Measurements from ENCODE around the gene GFOD1.
"Not testable (repeated sequence)": the region's sequence is repeated elsewhere in the genome, so short reads cannot be mapped to it uniquely, and the experiment has no call there.

GFOD1 gene

DNA sequence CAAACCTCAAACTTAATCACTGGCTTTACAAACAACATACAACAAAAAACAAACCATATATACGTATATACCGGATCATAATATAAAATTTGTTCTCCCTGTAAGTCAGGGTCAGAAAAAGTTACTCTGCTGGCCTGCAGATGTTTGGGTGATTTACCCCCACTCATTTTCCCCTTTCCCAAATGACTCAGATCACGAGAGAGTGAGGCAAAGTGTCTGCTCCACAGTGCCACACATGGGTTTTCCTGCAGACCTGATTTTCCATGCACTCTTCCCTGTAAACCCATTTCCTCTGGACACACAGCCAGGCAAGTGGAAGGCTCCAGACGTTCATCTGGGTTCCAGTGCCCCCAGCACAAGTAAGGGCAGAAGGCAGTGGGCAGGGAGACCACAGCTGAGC lies 23.5 kb downstream of the GFOD1 start:
- H3K27me3 Mint-ChIP-seq = no peaks in the 10 kb centered on the region
- H3K9me3 Mint-ChIP-seq = no peaks in the 10 kb centered on the region
- H3K27ac Mint-ChIP-seq = no peak overlapping the region
- H3K4me3 Mint-ChIP-seq = no peak overlapping the region
- H3K36me3 Mint-ChIP-seq = no peaks in the 10 kb centered on the region
- peaks cover 62% of the 10 kb centered on the region for H3K4me1 Mint-ChIP-seq

DNA sequence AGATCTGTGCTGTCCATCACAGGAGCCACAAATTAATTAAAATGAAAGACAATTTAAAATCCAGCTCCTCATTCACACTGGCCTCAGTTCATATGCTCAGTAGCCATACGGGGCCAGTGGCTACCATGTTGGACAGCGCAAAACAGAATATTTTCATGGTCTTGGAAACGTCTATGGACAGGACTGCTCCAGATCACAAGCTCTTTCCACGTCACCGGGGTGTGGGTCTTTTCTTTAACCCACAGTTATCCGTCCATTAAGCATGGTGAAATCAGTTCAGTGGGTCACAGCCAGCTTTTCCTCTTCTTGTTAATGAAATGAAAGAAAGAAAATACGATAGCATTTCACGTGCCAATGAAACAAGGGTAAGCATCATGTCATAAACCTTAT lies 24.1 kb downstream of the GFOD1 start:
- H3K27me3 Mint-ChIP-seq = no peaks in the 10 kb centered on the region
- no peak overlapping the region for H3K4me3 Mint-ChIP-seq
- H3K4me1 Mint-ChIP-seq = peaks cover 67% of the 10 kb centered on the region
- no peaks in the 10 kb centered on the region for H3K9me3 Mint-ChIP-seq
- no peak overlapping the region for H3K27ac Mint-ChIP-seq
- H3K36me3 Mint-ChIP-seq = no peaks in the 10 kb centered on the region

DNA sequence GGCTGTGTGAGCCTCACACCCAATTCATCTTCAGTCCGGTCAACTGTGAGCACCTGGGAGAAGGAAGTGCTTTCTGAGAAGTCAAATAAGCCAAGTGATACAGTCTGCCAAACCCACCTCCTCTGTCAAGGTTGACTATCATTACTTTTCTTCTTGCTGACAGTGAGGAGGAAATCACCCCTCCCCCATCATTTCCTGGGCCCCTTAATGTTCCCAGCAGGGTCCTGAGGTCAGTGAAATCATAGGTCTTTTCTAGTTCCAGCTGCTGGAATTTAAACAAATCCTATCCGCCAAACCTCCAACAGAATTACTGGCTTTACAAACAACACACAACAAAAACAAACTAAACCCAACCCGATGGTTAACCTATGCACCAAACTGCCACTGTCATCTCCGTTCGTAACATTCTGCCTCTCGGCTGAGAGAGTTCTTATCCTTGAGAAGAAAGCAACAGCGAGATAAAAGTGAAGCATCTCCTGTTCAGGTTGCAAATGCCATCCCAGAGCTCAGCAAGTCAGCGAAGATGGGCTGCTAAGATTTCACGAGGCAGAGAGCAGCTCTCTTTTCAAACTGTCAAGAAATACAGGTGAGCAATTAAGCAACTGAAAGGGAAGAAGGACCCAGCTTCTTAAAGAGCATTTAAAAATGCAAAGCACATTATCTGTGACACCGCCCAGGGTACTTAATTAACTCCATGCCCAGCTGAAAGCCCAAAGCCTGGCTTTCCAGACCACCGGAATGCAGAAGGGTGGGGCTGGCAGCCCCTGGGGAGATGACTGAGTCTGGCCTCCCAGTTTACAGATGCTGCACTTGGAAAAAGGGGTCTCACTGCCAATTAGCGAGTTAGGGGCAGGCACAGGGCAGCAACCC lies 24.7 kb downstream of the GFOD1 start:
- Mint-ChIP-seq H3K9me3 (no peaks in the 10 kb centered on the region), H3K27me3 (no peaks in the 10 kb centered on the region), H3K4me3 (peak overlapping the region; percentile 64), H3K4me1 (peaks cover 71% of the 10 kb centered on the region), H3K27ac (peak overlapping the region; percentile 77), H3K36me3 (no peaks in the 10 kb centered on the region)

DNA sequence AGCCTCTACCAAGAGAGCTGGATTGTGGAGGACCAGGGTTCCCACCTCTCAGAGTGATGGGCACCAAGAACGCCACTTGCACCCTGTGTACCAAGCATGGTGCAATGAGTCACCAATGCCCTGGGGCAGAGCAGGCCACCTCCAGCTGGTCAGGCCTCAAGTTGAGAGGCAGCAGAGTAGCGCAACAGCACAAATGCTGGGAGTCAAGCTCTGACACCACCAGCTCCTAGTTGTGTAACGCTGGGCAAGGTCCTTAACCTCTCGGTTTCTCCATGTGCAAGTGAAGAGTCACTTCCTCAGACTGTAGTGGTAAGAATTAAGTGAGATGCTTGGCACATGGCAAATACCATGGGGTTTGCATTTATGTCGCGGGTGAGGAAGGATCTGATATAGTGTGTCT lies 25.6 kb downstream of the GFOD1 start:
- Mint-ChIP-seq H3K4me1 (peaks cover 73% of the 10 kb centered on the region), H3K27ac (no peak overlapping the region)

DNA sequence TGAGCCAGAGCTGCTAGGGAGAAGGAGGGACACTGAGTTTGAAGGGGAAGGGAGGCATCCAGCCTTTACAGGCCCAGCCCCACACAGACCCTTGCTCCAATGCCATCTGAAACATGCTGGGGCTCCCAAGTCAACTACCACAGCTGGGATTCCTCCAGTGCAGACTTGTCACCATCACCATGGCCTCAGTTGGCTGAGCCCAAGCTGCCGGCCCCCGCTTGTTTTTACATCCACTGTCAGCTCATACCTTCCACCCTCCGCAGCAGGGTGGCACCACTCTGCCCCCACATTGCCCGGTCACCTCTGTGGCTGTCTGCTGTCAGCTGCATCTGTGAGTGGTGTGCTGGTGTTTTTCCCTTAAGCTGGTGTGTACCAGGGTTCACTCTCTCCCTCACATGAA lies 26.1 kb downstream of the GFOD1 start:
- Mint-ChIP-seq H3K4me1 (peaks cover 73% of the 10 kb centered on the region), H3K36me3 (no peaks in the 10 kb centered on the region)

More for the DNA sequence above, 25.6 kb downstream of the GFOD1 start:
- H3K4me3 Mint-ChIP-seq = no peak overlapping the region
- no peaks in the 10 kb centered on the region for H3K9me3 Mint-ChIP-seq
- H3K27me3 Mint-ChIP-seq = no peaks in the 10 kb centered on the region
- no peaks in the 10 kb centered on the region for H3K36me3 Mint-ChIP-seq

DNA sequence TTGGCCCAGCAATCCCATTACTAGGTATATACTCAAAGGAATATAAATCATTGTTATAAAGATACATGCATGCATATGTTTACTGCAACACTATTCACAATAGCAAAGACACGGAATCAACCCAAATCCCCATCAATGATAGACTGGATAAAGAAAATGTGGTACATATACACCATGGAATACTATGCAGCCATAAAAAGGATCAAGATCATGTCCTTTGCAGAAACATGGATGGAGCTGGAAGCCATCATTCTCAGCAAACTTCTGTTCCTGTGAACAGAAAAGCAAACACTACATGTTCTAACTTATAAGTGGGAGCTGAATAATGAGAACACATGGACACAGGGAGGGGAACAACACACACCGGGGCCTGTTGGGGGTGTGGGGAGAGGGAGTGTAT lies 27.1 kb downstream of the GFOD1 start:
- not testable (repeated sequence) for H3K27me3 Mint-ChIP-seq, H3K9me3 Mint-ChIP-seq, H3K27ac Mint-ChIP-seq, H3K36me3 Mint-ChIP-seq, H3K4me3 Mint-ChIP-seq
- H3K4me1 Mint-ChIP-seq = peaks cover 71% of the 10 kb centered on the region

More for the DNA sequence above, 26.1 kb downstream of the GFOD1 start:
- Mint-ChIP-seq H3K9me3 (no peaks in the 10 kb centered on the region), H3K27me3 (no peaks in the 10 kb centered on the region), H3K27ac (no peak overlapping the region), H3K4me3 (no peak overlapping the region)

DNA sequence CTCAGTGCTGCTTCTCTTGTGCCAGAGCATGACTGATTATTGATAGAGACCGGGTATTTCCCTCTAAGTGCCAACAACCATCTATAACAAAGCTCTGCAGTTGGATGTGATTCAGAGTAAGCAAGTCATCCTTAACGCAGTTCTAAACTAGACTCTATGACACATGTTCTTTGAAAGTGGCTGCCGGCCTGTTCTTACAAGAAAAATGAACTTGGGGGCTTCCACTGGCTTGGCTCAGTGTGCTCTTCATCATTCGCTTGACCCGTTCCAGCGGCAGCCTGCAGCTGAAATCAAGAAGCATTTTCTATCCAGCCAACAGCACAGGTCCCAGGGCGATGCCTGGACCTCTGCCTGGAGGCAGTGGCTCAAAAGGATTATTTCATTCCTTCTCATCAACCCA lies 29.8 kb downstream of the GFOD1 start:
- peak overlapping the region; percentile 35 for H3K27ac Mint-ChIP-seq
- H3K36me3 Mint-ChIP-seq = no peaks in the 10 kb centered on the region
- H3K4me3 Mint-ChIP-seq = no peak overlapping the region
- peaks cover 81% of the 10 kb centered on the region for H3K4me1 Mint-ChIP-seq
- no peaks in the 10 kb centered on the region for H3K9me3 Mint-ChIP-seq
- H3K27me3 Mint-ChIP-seq = no peaks in the 10 kb centered on the region

DNA sequence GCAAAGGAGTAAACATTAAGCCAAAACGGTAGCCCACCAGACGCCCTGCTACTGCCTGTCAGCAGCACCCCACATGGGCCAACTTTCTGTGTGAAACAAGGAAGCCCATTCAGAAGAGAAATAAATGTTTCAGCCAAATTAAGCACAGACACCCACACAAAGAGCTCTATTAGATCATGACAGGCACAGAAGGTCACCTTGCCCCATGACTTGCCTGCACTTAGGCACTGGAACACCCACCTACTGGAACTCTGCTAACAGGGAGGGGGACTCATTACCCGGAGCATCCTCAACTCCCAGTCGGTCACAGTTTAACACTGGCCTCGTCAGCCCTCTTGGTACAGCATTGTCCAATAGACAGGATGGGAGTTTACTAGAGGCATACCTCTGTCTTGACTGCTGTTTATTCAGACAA lies 31.8 kb downstream of the GFOD1 start:
- peak overlapping the region; percentile 48 for H3K4me3 Mint-ChIP-seq
- no peaks in the 10 kb centered on the region for H3K9me3 Mint-ChIP-seq
- peaks cover 69% of the 10 kb centered on the region for H3K4me1 Mint-ChIP-seq
- H3K27ac Mint-ChIP-seq = peak overlapping the region; percentile 91
- no peaks in the 10 kb centered on the region for H3K36me3 Mint-ChIP-seq
- no peaks in the 10 kb centered on the region for H3K27me3 Mint-ChIP-seq

DNA sequence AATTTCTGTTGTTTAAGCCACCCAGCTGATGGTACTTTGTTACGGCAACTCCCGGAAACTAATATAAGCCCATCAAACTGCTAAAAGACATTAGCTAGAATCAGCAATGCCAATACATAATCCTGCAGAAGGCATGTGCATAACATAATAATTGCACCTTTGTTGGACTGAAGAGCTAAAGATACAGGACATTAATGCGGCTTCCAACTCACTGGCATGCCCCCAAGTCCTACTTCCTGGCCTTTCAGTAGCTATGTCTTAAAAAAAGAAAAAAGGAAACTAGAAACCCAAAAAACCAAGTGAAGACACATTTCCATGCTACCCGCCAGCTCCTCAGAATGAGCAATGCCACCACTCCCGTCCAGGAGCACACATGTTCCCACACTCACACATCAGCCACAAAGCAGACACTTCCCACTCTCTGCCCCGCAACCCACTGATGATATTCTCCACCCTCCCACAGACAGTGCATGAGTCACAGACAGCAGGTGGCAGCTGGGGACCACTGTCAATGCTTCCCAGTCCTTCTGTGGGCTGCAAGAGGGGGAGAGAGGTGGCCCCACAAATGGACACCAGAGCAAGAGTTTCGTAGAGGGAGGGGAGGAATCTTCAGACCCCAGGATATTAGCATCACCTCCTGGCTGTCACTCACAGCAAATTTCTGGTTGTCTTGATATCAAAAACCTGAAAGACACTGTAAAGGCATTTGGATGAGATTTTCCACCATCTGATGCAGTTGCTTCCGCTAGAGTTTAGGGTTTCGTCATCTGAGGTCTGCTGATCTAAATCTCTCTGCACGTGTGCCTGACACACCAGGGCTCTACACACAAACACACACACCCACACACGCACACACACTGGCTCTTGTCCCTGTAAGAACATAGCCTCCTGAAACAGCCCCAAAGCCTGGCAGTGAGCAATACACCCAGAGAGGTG lies 32.8 kb downstream of the GFOD1 start:
- H3K27me3 Mint-ChIP-seq = no peaks in the 10 kb centered on the region
- peak overlapping the region; percentile 48 for H3K4me3 Mint-ChIP-seq
- no peaks in the 10 kb centered on the region for H3K9me3 Mint-ChIP-seq
- peaks cover 1% of the 10 kb centered on the region for H3K36me3 Mint-ChIP-seq
- peak overlapping the region; percentile 91 for H3K27ac Mint-ChIP-seq
- H3K4me1 Mint-ChIP-seq = peaks cover 68% of the 10 kb centered on the region

DNA sequence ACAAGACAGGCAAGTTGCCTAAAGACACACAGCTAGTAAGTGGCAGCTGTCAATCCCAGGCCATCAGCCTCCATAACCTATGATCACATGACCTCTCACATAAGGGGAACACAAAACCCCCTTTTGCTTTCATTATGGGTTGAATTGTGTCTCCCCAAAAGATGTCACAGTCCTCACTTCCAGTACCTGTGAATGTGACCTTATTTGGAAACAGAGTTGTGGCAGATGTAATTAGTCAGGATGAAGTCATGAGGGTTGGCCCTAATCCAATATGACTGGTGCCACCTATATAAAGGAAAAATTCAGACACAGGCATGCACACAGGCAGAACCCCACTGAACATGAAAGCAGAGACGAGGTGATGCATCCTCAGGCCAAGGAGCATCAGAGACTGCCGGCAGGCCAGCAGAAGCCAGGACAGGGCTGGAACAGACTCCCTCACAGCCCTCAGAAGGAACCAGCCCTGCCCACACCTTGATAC lies 33.6 kb downstream of the GFOD1 start:
- Mint-ChIP-seq H3K27me3 (no peaks in the 10 kb centered on the region), H3K4me3 (peak overlapping the region; percentile 48), H3K9me3 (no peaks in the 10 kb centered on the region), H3K4me1 (peaks cover 62% of the 10 kb centered on the region), H3K36me3 (peaks cover 1% of the 10 kb centered on the region), H3K27ac (peak overlapping the region; percentile 91)

DNA sequence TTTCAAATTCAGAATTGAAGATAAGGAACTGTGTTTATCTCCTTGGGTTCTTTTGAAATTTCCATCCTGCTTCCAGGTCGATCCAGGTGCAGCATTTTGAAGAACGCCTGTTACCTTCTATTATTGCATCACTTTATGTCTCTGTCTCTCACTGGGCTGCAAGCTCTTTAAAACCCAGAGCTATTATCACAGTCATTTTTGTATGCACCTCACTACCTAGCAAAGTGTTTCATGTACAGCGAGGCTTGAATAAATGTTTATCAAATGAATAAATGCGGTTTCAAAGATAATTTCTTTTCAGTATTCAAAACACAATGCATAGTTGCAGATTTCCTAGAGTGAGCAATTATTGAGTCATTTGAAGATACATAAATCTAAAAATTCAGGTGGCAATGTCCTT lies 34.2 kb downstream of the GFOD1 start:
- Mint-ChIP-seq H3K4me3 (no peak overlapping the region), H3K4me1 (peaks cover 62% of the 10 kb centered on the region), H3K36me3 (peaks cover 3% of the 10 kb centered on the region)

DNA sequence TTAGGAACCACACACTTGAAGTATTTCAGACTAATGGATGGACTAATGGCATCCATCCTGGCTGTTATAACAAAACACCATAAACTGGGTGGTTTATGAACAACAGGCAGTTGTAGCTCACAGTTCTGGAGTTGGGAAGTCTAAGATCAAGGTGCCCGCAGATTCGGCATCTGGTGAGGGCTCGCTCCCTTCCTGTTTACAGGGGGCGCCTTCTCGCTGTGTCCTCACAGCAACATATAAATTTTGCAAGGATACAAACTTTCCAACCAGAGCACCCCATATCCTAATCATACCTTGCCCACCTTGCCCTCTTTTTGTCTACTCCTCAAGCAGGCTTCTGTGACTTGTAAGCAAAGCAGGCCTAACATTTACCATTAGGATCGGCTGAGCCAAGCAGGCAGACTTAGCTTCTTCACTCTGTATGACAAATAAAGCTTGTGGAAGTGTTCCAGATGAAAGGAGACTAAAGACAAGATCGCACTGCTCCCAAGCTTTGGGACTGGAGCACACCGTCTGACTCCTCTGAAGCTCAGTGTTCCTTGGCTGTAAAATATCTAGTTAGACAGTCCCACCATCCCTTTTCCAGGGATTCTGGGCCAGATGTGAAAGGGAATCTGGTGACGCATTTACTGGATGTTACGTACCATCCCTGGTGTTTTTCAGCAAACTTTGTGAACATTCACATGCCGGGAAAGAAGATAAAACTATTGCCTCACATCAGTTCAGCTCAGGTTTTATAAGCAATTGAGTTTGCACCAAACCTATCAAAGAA lies 34.9 kb downstream of the GFOD1 start:
- H3K4me1 Mint-ChIP-seq = peaks cover 64% of the 10 kb centered on the region
- peaks cover 3% of the 10 kb centered on the region for H3K36me3 Mint-ChIP-seq
- no peaks in the 10 kb centered on the region for H3K9me3 Mint-ChIP-seq
- no peaks in the 10 kb centered on the region for H3K27me3 Mint-ChIP-seq
- no peak overlapping the region for H3K27ac Mint-ChIP-seq
- no peak overlapping the region for H3K4me3 Mint-ChIP-seq

More for the DNA sequence above, 34.2 kb downstream of the GFOD1 start:
- Mint-ChIP-seq H3K9me3 (no peaks in the 10 kb centered on the region), H3K27me3 (no peaks in the 10 kb centered on the region), H3K27ac (no peak overlapping the region)

DNA sequence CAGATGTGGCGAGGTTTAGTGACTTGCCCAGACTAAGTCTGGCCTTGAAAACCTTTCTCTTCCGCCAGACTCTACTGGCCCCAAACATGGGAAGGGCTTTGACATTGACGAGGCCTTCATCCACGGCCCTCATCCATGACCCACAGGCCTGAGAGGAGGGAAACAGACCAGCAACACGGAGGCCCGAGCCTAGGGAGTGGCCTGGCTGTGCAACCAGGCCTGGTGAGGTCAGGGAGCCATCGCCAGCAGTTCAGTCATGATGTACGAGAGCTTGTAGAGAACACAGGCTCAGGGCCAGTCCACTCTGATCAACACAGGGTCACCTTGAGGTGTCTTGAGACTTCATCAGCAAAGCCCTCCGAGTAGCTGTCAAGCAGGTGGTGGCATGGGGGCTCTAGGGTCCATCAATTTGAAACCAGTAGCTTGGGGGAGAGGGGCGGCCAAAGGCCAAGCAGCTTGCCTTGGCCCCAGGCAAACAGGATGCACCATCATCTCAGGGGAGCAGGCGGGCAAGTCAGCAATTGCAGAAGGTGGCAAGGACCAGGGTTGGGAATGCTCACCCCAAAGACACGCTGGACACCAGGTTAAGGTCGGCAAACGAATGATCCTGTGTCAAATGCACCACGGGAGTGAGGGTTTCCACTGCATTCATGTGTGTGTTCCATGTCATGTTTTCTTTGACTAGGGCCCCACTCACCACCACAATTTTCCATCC lies 36.1 kb downstream of the GFOD1 start:
- H3K27me3 Mint-ChIP-seq = no peaks in the 10 kb centered on the region
- no peak overlapping the region for H3K27ac Mint-ChIP-seq
- peaks cover 3% of the 10 kb centered on the region for H3K36me3 Mint-ChIP-seq
- H3K4me1 Mint-ChIP-seq = peaks cover 54% of the 10 kb centered on the region
- H3K9me3 Mint-ChIP-seq = no peaks in the 10 kb centered on the region
- no peak overlapping the region for H3K4me3 Mint-ChIP-seq

DNA sequence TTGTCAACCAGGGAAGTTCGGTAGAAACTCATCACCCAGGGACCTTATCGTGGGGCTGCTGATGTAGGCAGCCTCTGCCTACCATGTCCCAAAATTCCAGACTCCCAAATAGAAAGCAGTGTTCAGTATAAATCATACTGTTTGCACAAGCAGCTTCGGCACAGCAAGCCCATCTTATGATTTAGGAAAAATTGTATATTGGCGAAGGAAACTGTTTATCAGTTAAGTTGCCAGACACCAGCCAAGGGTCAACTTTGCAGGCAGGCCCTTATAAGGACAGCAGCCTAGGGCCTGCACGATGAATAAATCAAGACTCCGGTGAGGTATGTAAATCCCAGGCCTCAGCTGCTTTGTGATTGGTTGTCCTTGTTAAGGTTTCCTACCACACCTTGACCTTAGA lies 36.8 kb downstream of the GFOD1 start:
- Mint-ChIP-seq H3K9me3 (no peaks in the 10 kb centered on the region), H3K36me3 (peaks cover 3% of the 10 kb centered on the region), H3K4me3 (no peak overlapping the region), H3K27ac (no peak overlapping the region), H3K27me3 (no peaks in the 10 kb centered on the region), H3K4me1 (peaks cover 53% of the 10 kb centered on the region)
